ENCODE results near the gene NR1I3.
A peak's percentile ranks its signal among the peaks of the same experiment; 100 is the strongest.

NR1I3 gene

GRCh38 chr1:161217831-161218230 is 20.2 kb downstream of the NR1I3 start:
- no peak for DNase-seq

- no peak for DNase-seq
Observed at GRCh38 chr1:161216945-161217712, 20.9 kb downstream of the NR1I3 start.

- DNase-seq = no peak
Observed at GRCh38 chr1:161215076-161215475, 22.9 kb downstream of the NR1I3 start, which contains the start of gene FCER1G. Gene FCER1G, plus strand, starts transcription at chr1:161215295. Its CDS starts 27 bp downstream, at chr1:161215322.

GRCh38 chr1:161214369-161214768 is 23.6 kb downstream of the NR1I3 start:
- DNase-seq = no peak

- peak; percentile 70 for DNase-seq
Observed at GRCh38 chr1:161209790-161210409, 28.1 kb downstream of the NR1I3 start.

GRCh38 chr1:161207173-161207572 is 30.8 kb downstream of the NR1I3 start:
- DNase-seq = no peak

GRCh38 chr1:161206411-161207140 is 31.4 kb downstream of the NR1I3 start:
- no peak for DNase-seq

- DNase-seq = peak; percentile 95
Observed at GRCh38 chr1:161201836-161202712, 35.9 kb downstream of the NR1I3 start, which contains the start of gene NDUFS2. Gene NDUFS2, plus strand, starts transcription at chr1:161202367. Its CDS starts 19 bp downstream, at chr1:161202386.

GRCh38 chr1:161200992-161201835 is 36.8 kb downstream of the NR1I3 start:
- DNase-seq = no peak

- no peak for DNase-seq
Observed at GRCh38 chr1:161200421-161200991, 37.5 kb downstream of the NR1I3 start.

- DNase-seq = no peak
Observed at GRCh38 chr1:161199506-161200139, 38.4 kb downstream of the NR1I3 start.

GRCh38 chr1:161198897-161199431 is 39.0 kb downstream of the NR1I3 start, which contains the start of gene ADAMTS4:
Gene ADAMTS4, minus strand, starts transcription at chr1:161199054. Its CDS starts 427 bp downstream, at chr1:161198627.
- no peak for DNase-seq

GRCh38 chr1:161198194-161198896 is 39.7 kb downstream of the NR1I3 start:
- DNase-seq = no peak

- DNase-seq = no peak
Observed at GRCh38 chr1:161197560-161198193, 40.3 kb downstream of the NR1I3 start.

- DNase-seq = no peak
Observed at GRCh38 chr1:161196521-161197451, 41.2 kb downstream of the NR1I3 start.

- DNase-seq = no peak
Observed at GRCh38 chr1:161196111-161196510, 41.9 kb downstream of the NR1I3 start.

GRCh38 chr1:161195171-161195570 is 42.8 kb downstream of the NR1I3 start:
- no peak for DNase-seq

Measured in activated CD4-positive, alpha-beta T cell treated with anti-CD3 and anti-CD28 coated beads for 4 hours (primary cell).